ENCODE data around the gene UMOD.
"Not testable (repeated sequence)": the region's sequence is repeated elsewhere in the genome, so short reads cannot be mapped to it uniquely, and the experiment has no call there.

UMOD gene

DNA sequence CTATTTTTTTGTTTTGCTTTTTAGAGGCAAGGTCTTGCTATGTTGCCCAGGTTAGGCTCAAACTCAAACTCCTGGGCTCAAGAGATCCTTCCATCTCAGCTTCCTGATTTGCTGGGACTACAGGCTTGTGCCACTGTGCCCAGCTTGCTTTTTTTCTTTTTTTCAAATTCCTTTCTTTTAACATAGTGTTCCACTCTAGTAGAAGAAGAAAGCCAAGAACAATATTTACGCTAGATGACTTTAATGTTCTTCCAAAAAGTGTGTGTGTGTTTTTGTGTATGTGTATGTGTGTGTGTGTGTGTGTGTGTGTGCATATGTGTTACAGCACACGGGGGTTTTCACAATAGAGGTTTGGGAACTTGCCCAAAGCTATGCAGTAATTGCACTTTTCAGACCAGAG, 10.7 kb upstream of the UMOD start:
- no peak for DNase-seq

DNA sequence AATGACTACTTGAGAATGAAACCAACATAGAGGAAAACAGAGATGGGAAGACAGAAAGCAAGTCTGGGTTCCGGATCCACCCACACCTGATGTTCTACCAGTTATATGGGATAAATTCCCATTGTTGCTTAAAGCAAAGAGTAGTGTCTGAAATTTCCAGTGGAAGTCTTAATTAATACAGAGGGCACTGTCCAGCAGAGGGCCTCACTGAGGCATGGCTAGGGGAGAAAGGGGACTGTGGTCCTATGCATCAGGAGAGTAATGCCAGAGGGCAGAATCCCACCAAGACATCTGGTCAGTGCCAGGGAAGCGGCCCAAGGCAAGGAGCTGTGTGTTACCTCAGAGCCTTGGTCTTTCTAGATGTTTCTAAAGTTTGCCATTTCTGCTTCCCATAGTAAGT, 7.5 kb upstream of the UMOD start:
- peak in 2 of 3 donors; percentile 3 to 21 for DNase-seq

DNA sequence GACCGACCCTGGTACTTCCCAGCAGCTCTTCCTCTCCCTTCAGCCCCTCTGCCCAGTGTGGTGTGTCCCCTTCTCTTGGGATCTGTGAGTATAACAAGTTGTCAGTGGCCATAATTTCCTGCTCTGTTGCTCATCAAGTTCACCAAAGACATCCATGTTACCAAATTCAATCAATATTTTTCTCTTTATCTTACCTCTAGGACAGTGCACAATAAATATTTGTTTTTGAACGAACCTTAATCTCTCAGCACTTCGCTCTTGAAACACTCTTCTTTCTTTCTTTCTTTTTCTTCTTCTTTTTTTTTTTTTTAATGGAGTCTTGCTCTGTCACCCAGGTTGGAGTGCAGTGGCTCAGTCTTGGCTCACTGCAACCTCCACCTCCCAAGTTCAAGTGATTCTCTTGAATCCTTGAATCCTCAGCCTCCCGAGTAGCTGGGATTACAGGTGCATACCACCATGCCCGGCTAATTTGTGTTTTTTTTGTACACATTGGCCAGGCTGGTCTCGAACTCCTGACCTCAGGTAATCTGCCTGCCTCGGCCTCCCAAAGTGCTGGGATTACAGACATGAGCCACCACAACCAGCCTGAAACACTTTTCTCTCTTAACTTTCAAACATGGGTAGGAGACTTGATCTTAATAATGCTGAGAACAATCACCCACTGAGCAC, 2.7 kb upstream of the UMOD start:
- no peak for DNase-seq

DNA sequence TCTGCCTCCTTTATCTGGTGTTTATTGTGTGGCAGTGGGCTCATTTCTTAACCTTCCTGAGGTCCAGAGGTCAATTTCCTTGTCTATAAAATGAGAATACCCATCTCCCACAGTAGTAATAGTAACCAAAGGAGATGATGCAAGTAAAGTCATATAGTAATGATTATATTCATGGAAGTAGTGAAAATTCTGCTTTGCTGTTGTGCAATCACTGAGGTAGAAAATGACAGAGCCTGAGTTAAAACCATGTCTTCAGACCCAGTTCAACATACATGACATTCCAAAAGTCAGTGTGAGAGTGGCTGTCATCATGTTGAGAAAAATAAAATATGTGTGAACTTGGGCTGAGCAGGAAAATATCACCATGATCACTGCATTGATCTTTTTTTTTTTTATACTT, 864 bp upstream of the UMOD start:
- no peak for DNase-seq

DNA sequence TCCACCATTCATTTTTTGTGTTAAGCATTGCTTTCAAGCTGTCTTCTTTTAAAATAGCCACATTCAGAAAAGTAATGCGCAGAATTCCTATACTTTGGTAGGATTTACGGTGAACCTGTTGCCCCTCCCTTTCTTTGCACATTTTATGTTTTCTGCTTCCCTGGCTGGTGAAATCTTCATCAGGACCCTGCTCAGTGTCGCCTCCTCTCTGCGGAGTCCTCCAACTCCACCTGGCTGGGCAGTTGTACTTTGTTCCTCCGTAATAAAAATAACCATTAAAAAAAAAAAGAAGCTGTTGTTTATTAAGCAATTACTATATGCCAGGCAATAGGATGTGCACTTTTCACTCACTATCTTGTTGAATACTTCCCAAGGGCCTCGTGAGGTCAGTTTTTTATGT, 2.9 kb downstream of the UMOD start:
- no peak for DNase-seq

DNA sequence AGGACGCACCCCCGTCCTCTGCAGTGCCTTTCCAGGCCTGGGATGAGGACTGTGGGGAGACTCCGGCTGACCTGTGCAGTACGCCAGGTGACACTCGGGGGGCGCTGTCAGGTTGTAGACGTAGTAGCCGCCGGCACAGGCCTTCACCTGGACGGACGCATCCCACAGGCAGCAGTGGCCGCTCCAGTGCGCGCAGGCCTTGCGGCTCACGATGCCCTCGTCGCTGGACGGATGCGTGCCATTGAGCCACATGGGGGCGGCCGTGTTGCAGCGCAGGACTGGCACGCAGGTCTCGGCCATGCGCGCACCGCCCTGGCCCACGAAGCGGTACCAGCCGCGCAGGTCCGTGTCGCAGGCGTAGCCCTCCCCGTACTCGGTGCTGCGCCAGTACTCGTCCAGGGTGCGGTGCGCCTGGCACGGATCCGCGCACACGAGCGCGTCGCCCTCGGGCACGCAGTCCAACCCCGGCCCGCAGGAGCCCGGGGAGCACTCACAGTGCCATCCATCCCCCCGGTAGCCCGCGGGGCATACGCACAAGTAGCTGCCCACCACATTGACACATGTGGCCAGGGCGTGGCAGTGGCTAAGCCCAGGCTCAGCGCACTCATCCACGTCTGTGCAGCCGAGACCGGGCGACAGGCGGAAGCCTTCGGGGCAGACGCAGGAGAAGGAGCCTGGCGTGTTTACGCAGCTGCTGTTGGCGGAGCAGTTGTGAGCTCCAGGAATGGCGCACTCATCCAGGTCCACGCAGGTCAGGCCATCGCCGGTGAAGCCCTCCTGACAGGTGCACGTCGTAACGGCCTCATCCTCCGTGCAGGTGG, 3.9 kb downstream of the UMOD start:
- peak in 1 of 3 donors; percentile 5 for DNase-seq

DNA sequence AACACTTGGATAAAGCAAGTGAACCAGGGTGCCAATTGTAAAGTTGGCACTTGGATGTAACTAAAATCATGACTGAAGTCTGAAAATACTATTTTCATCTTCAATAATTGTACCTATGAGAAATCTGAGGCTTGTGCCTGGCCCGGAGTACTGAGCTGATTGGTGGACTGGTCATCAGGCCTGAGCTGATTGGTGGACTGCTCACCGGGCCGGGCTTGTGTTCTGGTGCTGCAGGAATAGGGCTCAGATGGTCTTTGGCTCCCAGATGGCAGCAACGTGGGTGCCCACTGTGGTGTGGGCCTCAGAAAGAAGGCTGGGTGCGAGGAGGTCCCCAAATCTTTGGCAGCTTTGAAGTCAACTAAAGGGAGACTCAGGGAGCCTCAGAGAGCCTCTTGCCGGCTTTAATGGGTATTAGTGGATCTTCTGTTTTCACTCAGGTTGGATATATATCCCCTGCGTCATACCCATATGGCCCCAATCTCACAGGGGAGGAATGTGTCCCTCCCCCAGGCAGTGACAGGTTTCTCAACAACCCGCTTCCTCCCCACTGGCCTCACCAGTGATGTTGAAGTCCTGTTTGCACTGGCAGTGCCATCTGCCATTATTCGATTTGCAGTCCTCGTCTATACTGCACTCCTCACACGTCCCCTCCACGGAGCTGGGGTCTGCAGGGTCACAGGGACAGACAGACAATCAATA, 4.7 kb downstream of the UMOD start:
- no peak for DNase-seq

DNA sequence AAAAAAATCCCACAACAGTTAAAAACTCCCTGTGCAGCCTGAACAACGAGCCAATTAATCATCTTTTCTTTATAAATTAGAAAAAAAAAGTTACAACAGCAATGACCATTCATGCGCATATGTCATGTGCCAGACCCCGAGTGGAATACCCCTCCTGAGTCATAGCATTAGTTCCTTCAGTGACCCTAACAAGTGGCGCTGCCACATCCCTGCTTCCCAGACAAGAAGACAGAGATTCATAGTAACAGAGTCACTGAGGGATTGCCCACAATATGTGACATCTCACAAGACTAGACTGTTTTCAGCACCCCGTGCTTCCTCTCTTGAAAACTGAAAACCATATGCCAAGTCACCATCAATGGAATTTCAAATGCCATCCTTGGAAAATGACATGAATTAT, 7.9 kb downstream of the UMOD start:
- peak; percentile 30 to 62 (median 38) for DNase-seq

DNA sequence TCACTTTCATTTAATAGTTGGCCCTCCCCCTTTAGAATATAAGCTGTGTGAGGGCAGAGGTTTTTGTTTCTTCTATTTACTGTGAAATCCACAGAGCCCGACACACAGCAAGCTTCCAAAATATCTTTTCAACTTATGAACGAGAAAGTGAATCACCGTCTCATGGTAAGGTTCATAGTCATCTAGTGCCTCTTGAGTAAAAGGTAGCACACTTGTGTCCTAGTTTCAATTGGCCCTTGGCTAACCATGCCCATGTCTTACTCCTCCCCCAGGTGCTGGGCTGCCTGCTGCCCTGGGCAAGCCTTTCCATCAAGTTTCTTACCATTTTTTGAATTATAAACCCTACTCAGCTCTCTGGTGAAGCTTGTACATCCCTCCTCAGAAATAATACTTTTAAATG, 12.8 kb downstream of the UMOD start:
- no peak for DNase-seq

DNA sequence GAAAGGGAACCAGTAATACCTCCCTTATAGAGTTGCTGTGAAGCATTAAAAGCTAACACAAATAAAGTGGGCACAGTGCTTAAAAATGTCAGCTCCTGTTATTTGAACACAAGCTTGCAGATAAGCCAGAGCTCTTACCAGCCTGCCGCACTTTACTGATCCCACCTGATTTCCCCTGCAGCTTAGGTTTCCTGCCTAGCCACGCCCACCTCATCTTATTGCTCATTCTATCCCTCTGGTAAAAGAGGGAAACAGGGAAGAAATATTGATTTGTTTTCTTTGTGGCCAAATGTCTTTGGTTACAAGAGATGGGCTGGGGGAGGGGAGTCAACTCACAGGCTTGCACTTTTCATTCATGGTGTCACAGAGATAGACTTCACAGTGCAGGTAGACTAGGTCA, 15.6 kb downstream of the UMOD start:
- DNase-seq: no peak

DNA sequence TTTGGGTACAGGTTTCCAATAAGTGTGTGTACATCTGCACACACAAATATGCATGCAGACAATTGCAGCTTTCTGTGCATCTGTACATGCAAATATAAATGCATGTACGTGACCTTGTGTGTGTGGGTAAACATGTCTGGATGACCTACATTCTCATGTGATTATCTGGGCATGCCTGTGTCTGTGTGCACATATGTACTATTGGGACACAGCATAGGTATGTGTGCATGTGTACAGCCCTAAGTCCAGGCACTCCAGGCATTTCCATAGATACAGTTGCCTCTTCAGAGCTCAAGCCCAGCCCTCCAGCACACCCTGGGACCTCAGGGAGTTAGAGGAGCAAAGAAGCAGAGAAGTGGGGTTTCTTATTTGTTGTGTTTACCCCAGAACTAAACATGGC, 18.1 kb downstream of the UMOD start:
- DNase-seq: no peak

DNA sequence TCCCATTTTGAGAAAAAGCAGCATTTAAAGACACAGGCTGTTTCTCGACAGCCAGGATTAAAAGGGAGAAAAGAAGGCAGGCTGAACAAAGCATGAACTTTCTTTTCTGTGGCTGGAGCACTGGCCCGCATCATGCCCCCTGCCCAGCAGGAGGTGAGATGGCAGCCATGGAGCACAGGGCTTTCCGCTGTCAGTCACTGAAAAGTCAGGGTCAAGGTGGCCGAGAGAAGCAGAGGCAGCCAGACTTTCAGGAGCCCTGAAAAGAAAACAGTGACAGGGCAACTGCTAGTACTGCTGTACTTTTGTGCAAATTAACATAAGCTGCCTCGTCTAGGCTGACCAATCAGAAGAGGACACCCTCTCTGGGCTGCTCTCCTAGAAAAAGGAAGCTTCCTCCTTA, 19.4 kb downstream of the UMOD start:
- DNase-seq: no peak

DNA sequence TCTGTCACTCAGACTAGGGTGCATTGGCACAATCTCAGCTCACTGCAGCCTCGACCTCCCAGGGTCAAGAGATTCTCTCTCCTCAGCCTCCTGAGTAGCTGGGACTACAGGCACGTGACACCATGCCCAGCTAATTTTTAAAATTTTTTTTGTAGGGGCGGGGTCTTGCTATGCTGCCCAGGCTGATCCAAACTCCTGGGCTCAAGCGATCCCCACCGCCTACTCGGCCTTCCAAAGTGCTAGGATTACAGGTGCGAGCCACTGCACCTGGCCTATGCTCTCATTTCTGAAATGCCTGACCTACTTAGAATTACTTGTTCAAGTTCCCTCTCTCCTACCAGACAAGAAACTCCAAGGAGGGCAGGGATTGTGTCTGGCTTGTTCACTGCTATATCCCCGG, 20.1 kb downstream of the UMOD start:
- no peak for DNase-seq

DNA sequence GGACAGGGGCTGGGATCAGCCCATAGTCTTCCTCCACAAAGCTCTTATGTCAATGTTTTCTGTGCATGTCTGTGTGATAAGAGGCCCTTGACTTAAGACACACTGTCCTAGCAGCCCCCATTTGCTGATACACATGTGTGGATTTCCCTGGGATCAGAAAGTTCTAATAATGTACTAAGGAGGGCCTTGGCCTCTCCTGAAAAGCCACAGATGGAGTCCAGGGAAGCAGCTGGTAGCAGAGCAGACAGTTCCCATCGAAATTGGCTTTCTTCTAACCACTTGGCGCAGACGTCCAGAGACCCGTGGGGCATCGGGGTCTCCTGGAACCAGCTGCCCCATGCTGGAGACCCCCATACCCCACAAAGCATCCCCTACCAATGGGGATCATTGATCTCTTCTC, 20.9 kb downstream of the UMOD start:
- no peak for DNase-seq

DNA sequence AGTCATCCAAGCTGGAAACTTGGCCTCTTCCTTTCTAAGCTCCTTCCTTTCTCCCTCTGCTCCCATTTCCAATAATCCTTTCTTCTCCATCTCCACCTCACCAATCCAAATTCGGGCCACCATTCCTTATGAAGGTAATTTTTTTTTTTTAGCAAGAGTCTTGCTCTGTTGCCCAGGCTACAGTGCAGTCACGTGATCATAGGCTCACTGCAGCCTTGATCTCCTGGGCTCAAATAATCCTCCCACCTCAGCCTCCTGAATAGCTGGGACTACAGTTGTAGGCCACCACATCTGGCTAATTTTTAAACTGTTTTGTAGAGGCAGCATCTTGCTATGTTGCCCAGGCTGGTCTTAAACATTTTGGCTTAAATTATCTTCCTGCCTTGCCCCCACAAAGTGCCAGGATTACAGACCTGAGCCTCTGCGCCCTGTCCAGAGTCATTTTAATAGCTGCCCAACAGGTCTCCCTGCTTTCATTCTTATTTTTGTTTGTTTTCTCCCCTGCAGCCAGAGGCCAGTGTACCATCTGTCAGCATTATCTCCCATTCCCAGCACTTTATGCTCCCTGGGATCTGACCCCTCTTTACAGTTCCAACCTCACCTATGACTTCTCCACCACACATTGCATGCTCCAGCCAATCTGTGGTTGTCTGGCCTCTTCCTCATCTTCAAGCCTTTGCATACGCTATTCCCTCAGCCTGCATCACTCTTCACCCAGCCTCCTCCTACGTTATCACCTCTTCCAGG, 22.9 kb downstream of the UMOD start:
- no peak for DNase-seq

DNA sequence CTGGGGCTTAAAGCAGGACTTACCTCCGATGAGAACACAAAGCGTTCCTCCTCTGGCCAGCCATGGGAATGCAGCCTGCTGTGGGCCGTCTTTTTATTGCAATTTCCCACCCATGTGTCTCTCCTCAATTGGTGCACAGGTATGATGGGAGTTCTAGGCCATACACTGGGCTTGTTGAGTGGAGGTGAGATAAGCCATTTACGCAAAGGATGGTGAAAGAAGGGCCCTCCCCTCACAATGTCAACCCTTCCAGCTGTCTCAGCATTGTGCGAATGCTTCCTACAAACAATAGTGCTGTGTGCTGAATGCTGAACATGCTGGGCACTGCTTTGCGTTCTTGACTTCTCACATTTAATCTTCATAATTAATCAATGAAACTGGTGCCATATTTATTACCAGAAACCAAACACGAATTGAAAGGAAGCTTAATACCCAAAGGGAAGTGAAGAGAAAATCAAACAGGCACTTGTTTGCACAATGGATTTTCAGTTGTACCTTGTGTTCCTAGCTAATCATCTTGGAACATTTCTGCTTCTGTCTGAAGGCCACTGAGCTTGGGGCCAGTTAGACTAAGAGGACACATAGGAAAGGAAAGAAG, 25.0 kb downstream of the UMOD start, which contains the start of gene GP2:
GP2 (minus strand) TSS at position 70 of the 598 bp plus-strand sequence. CDS start 1,082 bp downstream, outside the sequence.
- DNase-seq: no peak

DNA sequence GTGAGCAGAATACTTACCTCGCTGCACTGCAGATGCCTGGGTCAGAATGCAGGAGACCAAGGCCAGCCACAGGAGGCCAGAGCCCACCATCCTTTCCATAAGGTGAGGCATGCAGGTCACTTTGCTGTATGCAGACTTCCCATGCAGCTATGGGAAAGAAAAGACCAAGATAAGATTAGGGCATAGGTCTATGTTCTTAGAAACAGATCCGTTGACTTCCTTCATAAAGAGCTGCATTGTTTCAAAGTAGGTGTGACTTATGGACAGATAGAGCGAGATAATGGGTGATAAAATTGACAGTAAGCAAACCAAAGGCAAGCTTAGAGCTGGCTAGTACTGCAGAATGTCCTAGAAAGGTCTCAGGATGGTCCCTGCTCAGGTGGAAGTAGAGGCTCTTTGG, 26.2 kb downstream of the UMOD start:
- no peak for DNase-seq

DNA sequence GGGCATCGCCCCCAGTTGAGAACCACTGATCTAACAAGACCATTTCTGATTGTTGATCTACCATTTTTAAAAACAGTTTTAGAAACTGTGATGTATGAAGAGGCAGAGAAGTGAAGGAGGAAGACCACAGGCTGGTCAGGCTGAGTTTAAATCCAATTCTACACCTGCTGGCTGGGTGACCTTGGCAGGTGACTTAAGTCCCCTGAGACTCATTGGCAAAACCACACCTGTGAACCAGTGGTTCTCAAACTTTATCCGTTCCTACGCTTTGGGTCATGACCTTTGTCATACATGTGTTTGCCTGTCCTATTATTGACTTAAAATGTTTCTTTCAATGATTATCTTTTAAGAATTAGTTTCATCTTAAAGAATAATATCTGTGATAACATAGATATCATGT, 27.5 kb downstream of the UMOD start:
- no peak for DNase-seq

DNA sequence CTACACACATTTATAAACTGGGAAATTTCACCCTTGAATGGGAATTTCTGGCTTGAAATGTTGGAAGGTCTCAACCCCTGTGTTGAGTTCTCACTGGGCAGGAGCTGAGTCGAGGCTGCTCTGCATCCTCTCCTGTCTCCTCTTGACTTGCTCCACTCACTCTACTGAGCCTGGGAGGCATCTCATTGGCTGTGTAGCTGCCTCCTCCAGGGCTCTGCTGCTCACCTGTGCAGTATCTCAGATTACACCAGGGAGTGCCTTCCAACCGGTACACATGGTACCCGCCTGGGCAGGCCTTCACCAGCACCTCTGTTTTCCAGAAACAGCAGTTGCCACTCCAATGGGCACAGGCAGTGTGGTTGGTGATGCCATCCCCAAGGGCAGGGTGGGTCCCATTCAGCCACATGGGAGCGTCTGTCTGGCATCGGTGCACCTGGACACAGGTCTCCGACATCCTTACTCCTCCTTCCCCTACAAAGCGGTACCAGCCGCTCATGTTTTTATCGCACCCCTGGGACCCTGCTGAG, 28.9 kb downstream of the UMOD start:
- DNase-seq: no peak

DNA sequence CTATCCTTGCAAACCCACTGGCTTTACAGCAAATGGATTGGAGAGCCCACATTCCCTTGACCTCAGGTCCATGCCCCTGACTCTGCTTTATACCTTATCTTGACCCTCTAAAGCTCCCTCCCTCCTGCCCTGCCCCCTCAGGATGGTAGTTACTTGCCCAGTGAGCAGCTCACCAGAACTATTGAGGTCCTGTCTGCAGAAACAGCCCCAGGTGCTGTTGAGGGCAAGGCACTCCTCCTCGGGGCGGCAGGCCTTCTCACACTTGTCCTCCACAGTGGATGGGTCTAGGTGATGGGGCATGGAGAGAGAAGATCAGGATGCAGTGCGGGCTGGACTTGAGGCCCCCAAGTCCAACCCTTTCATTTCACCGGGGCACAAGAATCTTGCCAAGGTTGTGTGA, 29.8 kb downstream of the UMOD start:
- DNase-seq: no peak

DNA sequence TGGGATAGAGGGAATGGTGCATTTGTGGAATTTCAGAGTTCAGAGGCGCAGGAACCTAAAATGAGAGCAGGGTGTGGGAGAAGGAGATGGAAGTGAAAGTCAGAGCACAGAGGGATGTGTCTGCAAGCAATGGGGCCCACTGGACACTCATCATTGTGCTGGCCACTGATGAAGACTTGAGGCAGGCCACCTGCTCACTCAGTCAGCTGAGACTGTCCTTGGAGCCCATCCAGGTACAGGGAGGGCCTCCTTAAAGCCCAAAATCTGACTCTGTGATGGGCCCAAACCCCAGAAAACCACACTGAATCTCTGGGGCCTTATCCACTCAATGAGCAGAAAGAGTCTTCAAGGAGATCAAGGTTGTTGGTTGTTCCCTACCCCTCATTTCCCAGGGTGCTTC, 30.8 kb downstream of the UMOD start:
- no peak for DNase-seq

DNA sequence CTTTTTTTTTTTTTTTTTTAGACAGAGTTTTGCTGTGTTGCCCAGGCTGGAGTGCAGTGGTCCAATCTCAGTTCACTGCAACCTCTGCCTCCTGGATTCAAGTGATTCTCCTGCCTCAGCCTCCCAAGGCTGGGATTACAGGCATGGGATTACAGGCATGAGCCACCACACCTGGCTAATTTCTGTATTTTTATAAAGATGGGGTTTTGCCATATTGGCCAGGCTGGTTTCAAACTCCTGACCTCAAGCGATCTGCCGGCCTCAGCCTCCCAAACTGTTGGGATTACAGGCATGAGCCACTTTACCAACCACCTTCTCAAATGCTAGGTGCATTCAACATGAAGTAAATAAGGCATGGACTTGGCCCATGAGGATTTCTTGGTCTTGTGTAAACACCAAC, 31.5 kb downstream of the UMOD start:
- not testable (repeated sequence) for DNase-seq

DNA sequence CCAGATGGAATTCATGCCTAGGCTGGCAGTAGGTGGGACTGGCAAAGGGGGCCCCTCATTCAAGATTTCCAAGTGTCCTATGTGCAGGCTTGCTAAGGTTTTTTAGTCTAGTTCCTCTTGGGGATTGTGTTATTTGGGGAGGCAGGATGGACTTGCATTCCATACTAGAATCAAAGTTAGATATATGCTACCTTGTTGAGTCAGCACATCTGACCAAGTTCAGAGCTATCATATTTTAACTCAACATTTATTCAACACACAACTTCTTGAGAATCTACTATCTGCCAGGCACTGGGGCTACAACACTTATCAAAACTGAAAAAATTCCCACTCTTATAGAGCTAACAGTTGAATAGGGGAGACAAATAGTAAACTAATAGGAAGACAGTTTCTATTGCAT, 31.9 kb downstream of the UMOD start:
- DNase-seq: no peak
